Body of pancreas (tissue), 4 donors: ENCODE data around the gene TMEM235. TPM values are rescaled to one million over a fixed set of nuclear protein-coding genes. Genes with fewer than 3 reads are reported as not detected.

Experiments used
- ATAC-seq: fragments of 150-250 bp; one replicate; pipeline ENCODE4 v1.9.1; 2016
- DNase-seq, 4 donors: peaks; one replicate each; pipeline ENCODE4 v3.0.0-alpha.2; 2019
- H3K27ac ChIP-seq, 4 donors: fragments of 200-600 bp; sonication (generic); 1 replicate in 3 of 4; 2 replicates in 1 of 4; pipeline versions ENCODE4 v1.5.1 to v1.6.1; 2016 to 2019; ENCODE audit warnings: mild to moderate bottlenecking in 1 of 4, mixed read lengths in 1 of 4, moderate library complexity in 1 of 4
- H3K27me3 ChIP-seq, 2 donors: fragments of 200-600 bp; sonication (generic); one replicate each; pipeline ENCODE4 v1.6.0; 2016; ENCODE audit warnings: mild to moderate bottlenecking in 1 of 2
- H3K36me3 ChIP-seq, 2 donors: fragments of 200-600 bp; sonication (generic); replicated peaks in 1 of 2; 2 replicates each; pipeline ENCODE4 v1.5.1; 2016; ENCODE audit warnings: low read depth in 2 of 2; ENCODE audit not compliant: insufficient read depth in 1 of 2
- H3K4me1 ChIP-seq: fragments of 200-600 bp; sonication (generic); one replicate; pipeline ENCODE4 v1.6.0; 2016
- H3K4me3 ChIP-seq, 2 donors: fragments of 200-600 bp; sonication (generic); 1 replicate in 1 of 2; 2 replicates in 1 of 2; pipeline ENCODE4 v1.5.1; 2016 to 2019
- H3K9me3 ChIP-seq, 3 donors: fragments of 200-600 bp; sonication (generic); 1 replicate in 2 of 3; 2 replicates in 1 of 3; pipeline ENCODE4 v1.5.1; 2016
- CTCF ChIP-seq, 7 experiments: fragments of 450-650 bp in 4 of 7; fragments of 200-600 bp in 3 of 7; sonication (generic) in 3 of 7; IDR thresholded peaks; one replicate each; pipeline ENCODE4 v1.5.1; 2016 to 2019; ENCODE audit warnings: antibody characterized with exemption in 7 of 7
- POLR2A ChIP-seq, 3 donors: fragments of 450-650 bp; IDR thresholded peaks; one replicate each; pipeline ENCODE4 v1.6.1; 2016; ENCODE audit warnings: antibody characterized with exemption in 3 of 3, mild to moderate bottlenecking in 2 of 3
- WGBS, 2 donors: methylation state at CpG; one replicate each; pipeline ENCODE4 v1.1.5; 2017; 5-methylcytosine and 5-hydroxymethylcytosine counted together
- intact Hi-C: fragments of 100-400 bp; cut with DNase I; formaldehyde crosslinking; loops from one replicate; pipeline ENCODE4 v1.15.1; 2023
- total RNA-seq, 2 donors: library from RNA; depleted of rRNA; stranded (reverse); fragments of >200 nt; gene quantifications; one replicate each; pipeline ENCODE4 v1.1.0, GENCODE V29; 2016

TMEM235 gene
- total RNA-seq, 2 donors from 2014 or later = not detected

DNA sequence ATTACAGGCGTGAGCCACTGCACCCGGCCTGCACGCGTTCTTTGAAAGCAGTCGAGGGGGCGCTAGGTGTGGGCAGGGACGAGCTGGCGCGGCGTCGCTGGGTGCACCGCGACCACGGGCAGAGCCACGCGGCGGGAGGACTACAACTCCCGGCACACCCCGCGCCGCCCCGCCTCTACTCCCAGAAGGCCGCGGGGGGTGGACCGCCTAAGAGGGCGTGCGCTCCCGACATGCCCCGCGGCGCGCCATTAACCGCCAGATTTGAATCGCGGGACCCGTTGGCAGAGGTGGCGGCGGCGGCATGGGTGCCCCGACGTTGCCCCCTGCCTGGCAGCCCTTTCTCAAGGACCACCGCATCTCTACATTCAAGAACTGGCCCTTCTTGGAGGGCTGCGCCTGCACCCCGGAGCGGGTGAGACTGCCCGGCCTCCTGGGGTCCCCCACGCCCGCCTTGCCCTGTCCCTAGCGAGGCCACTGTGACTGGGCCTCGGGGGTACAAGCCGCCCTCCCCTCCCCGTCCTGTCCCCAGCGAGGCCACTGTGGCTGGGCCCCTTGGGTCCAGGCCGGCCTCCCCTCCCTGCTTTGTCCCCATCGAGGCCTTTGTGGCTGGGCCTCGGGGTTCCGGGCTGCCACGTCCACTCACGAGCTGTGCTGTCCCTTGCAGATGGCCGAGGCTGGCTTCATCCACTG, 17.3 kb upstream of the TMEM235 start, which contains the start of gene BIRC5:
TSS of gene BIRC5 (plus strand) at position 238 of the 690 bp plus-strand sequence. CDS start at position 302, 64 bp downstream.
- intact Hi-C loops = no loop called here
- WGBS, 2 donors = 2% methylated on average over 55 of the region's 60 CpGs; no CpG with 5 or more reads in 1 of the 2 donors
- ATAC-seq = peak; percentile 97
- Histone ChIP-seq H3K4me3 (no peak within 1 kb of the TSS), H3K4me1 (peaks cover 9% of the 10 kb centered on the region), H3K9me3 (no peaks in the 10 kb centered on the region), H3K27me3 (no peaks in the 10 kb centered on the region), H3K27ac (no peak within 1 kb of the TSS), H3K36me3 (no peaks in the 10 kb centered on the region)
- no peak for TF ChIP-seq POLR2A (IDR thresholded peaks at IDR 0.05)
- TF ChIP-seq CTCF (IDR thresholded peaks at IDR 0.05) = no peak
- DNase-seq = peak; percentile 86 to 91 (median 89)

- Histone ChIP-seq H3K36me3 (no peaks in the 10 kb centered on the region), H3K4me1 (peaks cover 9% of the 10 kb centered on the region), H3K4me3 (no peak overlapping the region), H3K27ac (no peak overlapping the region), H3K27me3 (no peaks in the 10 kb centered on the region), H3K9me3 (no peaks in the 10 kb centered on the region)
- ATAC-seq (no peak), DNase-seq (no peak)
- TF ChIP-seq CTCF (IDR thresholded peaks at IDR 0.05) = no peak
- TF ChIP-seq POLR2A (IDR thresholded peaks at IDR 0.05) = no peak
- intact Hi-C loops = no loop called here
- WGBS, 2 donors = 6 to 26% methylated on average over 3 to 5 of the region's 5 CpGs
Measured at GRCh38 chr17:78214706-78215061, 16.7 kb upstream of the TMEM235 start.

DNA sequence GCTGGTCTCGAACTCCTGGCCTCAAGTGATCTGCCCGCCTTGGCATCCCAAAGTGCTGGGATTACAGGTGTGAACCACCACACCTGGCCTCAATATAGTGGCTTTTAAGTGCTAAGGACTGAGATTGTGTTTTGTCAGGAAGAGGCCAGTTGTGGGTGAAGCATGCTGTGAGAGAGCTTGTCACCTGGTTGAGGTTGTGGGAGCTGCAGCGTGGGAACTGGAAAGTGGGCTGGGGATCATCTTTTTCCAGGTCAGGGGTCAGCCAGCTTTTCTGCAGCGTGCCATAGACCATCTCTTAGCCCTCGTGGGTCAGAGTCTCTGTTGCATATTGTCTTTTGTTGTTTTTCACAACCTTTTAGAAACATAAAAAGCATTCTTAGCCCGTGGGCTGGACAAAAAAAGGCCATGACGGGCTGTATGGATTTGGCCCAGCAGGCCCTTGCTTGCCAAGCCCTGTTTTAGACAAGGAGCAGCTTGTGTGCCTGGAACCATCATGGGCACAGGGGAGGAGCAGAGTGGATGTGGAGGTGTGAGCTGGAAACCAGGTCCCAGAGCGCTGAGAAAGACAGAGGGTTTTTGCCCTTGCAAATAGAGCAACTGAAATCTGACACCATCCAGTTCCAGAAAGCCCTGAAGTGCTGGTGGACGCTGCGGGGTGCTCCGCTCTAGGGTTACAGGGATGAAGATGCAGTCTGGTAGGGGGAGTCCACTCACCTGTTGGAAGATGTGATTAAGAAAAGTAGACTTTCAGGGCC, 11.9 kb upstream of the TMEM235 start:
- TF ChIP-seq POLR2A (IDR thresholded peaks at IDR 0.05) (no peak), CTCF (IDR thresholded peaks at IDR 0.05) (no peak)
- ATAC-seq (no peak), DNase-seq (no peak)
- H3K4me3 ChIP-seq = no peak overlapping the region
- no peaks in the 10 kb centered on the region for H3K27me3 ChIP-seq
- no peaks in the 10 kb centered on the region for H3K4me1 ChIP-seq
- H3K36me3 ChIP-seq = no peaks in the 10 kb centered on the region
- no peaks in the 10 kb centered on the region for H3K9me3 ChIP-seq
- intact Hi-C loops = no loop called here
- no peak overlapping the region for H3K27ac ChIP-seq
- 89 to 91% methylated on average over 9 to 11 of the region's 11 CpGs for WGBS, 2 donors

DNA sequence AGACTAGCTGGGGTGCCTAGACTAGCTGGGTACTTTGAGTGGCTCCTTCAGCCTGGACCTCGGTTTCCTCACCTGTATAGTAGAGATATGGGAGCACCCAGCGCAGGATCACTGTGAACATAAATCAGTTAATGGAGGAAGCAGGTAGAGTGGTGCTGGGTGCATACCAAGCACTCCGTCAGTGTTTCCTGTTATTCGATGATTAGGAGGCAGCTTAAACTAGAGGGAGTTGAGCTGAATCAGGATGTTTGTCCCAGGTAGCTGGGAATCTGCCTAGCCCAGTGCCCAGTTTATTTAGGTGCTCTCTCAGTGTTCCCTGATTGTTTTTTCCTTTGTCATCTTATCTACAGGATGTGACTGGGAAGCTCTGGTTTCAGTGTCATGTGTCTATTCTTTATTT, 8.4 kb upstream of the TMEM235 start:
- DNase-seq = no peak

More for the DNA sequence above, 8.4 kb upstream of the TMEM235 start:
- Histone ChIP-seq H3K36me3 (no peaks in the 10 kb centered on the region), H3K4me1 (no peaks in the 10 kb centered on the region), H3K27ac (no peak overlapping the region), H3K4me3 (no peak overlapping the region), H3K9me3 (no peaks in the 10 kb centered on the region), H3K27me3 (no peaks in the 10 kb centered on the region)
- TF ChIP-seq POLR2A (IDR thresholded peaks at IDR 0.05) (no peak), CTCF (IDR thresholded peaks at IDR 0.05) (no peak)
- ATAC-seq = no peak
- intact Hi-C loops = no loop called here
- 62 to 93% methylated on average over 4 of the region's 4 CpGs for WGBS, 2 donors
